HT1080 (cell line): ENCODE results near the gene PDE6A. TPM values are rescaled to one million over a fixed set of nuclear protein-coding genes. Genes with fewer than 3 reads are reported as not detected.
"Not testable (repeated sequence)": the region's sequence is repeated elsewhere in the genome, so short reads cannot be mapped to it uniquely, and the experiment has no call there.

Experiments
- DNase-seq: peaks from one replicate; pipeline ENCODE4 v3.0.0-alpha.2; 2015; ENCODE audit warnings: low read depth
- total RNA-seq: library from RNA; depleted of rRNA; stranded (reverse); fragments of >200 nt; shearing (Covaris generic); gene quantifications from 2 replicates; pipeline ENCODE4 v1.2.3, GENCODE V29; 2014

Gene PDE6A
- total RNA-seq, 1 experiment from 2014 or later: not detected

GRCh38 chr5:149953436-149954121 lies 9.0 kb upstream of the PDE6A start:
- DNase-seq: no peak

GRCh38 chr5:149951138-149951749 lies 6.7 kb upstream of the PDE6A start:
- no peak for DNase-seq

- no peak for DNase-seq
These were observed 4.4 kb upstream of the PDE6A start for GRCh38 chr5:149948993-149949392.

- no peak for DNase-seq
These were observed 1.5 kb upstream of the PDE6A start for GRCh38 chr5:149946118-149946517.

GRCh38 chr5:149943177-149943949 lies 1.2 kb downstream of the PDE6A start:
- DNase-seq: not testable (repeated sequence)

- DNase-seq: not testable (repeated sequence)
These were observed 1.8 kb downstream of the PDE6A start for GRCh38 chr5:149942741-149943169.

- DNase-seq: no peak
These were observed 2.4 kb downstream of the PDE6A start for GRCh38 chr5:149942199-149942598.

GRCh38 chr5:149941795-149942194 lies 2.8 kb downstream of the PDE6A start:
- DNase-seq: no peak

GRCh38 chr5:149940941-149941644 lies 3.5 kb downstream of the PDE6A start:
- DNase-seq: peak; percentile 40

GRCh38 chr5:149940077-149940574 lies 4.5 kb downstream of the PDE6A start:
- no peak for DNase-seq

- peak; percentile 52 for DNase-seq
These were observed 5.0 kb downstream of the PDE6A start for GRCh38 chr5:149939546-149939945.

- peak; percentile 97 for DNase-seq
These were observed 5.7 kb downstream of the PDE6A start for GRCh38 chr5:149938791-149939358.

- DNase-seq: peak; percentile 91
These were observed 6.3 kb downstream of the PDE6A start for GRCh38 chr5:149938279-149938678.

- DNase-seq: peak; percentile 70
These were observed 7.0 kb downstream of the PDE6A start for GRCh38 chr5:149937610-149938009.

- DNase-seq: no peak
These were observed 7.9 kb downstream of the PDE6A start for GRCh38 chr5:149936700-149937091.

- DNase-seq: no peak
These were observed 8.4 kb downstream of the PDE6A start for GRCh38 chr5:149936044-149936699.

GRCh38 chr5:149935431-149935901 lies 9.1 kb downstream of the PDE6A start:
- DNase-seq: no peak

- no peak for DNase-seq
These were observed 11.9 kb downstream of the PDE6A start for GRCh38 chr5:149932445-149933350.

GRCh38 chr5:149931992-149932436 lies 12.6 kb downstream of the PDE6A start:
- no peak for DNase-seq
